ENCODE results near the gene PCNX4. TPM values are rescaled to one million over a fixed set of nuclear protein-coding genes. Genes with fewer than 3 reads are reported as not detected.

PCNX4 gene
- total RNA-seq, 1 experiment from 2014 or later: 48.4 TPM

GRCh38 chr14:60051721-60052221 lies 40.0 kb upstream of the PCNX4 start:
- ATAC-seq: no peak
- Histone ChIP-seq H3K27me3 (ENCODE audit: insufficient read depth, low read length) (no peaks in the 10 kb centered on the region), H3K4me1 (ENCODE audit: control insufficient read depth in 1 of 2, insufficient read depth in 2 of 2, low read length in 2 of 2) (no peaks in the 10 kb centered on the region), H3K36me3 (ENCODE audit: control insufficient read depth in 1 of 2, insufficient read depth in 2 of 2, low read length in 2 of 2) (no peaks in the 10 kb centered on the region), H2AFZ (ENCODE audit: low read depth, low read length, poor library complexity, severe bottlenecking) (no peak overlapping the region), H3K9me3 (ENCODE audit: control insufficient read depth in 1 of 2, insufficient read depth in 1 of 2, low read depth in 1 of 2, low read length in 2 of 2) (no peaks in the 10 kb centered on the region), H3K4me3 (replicated peaks in 1 of 2; ENCODE audit: low read depth in 1 of 2, low read length in 2 of 2) (no peak overlapping the region), H3K9me2 (ENCODE audit: insufficient read depth) (no peaks in the 10 kb centered on the region), H3K27ac (ENCODE audit: low read depth, low read length) (no peak overlapping the region), H3K4me2 (ENCODE audit: low read length) (no peak overlapping the region), H3K9ac (ENCODE audit: low read length) (no peak overlapping the region), H3K79me2 (ENCODE audit: insufficient read depth, low read length) (no peaks in the 10 kb centered on the region), H4K20me1 (ENCODE audit: insufficient read depth) (no peaks in the 10 kb centered on the region)
- RAD21 ChIA-PET (ENCODE audit: low non-redundant PET in 1 of 2, low total read pairs in 2 of 2, uncharacterized antibody in 2 of 2, unreplicated experiment in 2 of 2): no interaction called here
- no peak for DNase-seq (ENCODE audit: low read depth, low spot score)
- intact Hi-C loops (cut with micrococcal nuclease): no loop called here
- POLR2A ChIA-PET: no interaction called here
- CTCF ChIA-PET: no interaction called here
- TF ChIP-seq ELF1 (IDR thresholded peaks at IDR 0.05; ENCODE audit: borderline replicate concordance, low read depth): no peak
- no peak for TF ChIP-seq EZH2 (IDR thresholded peaks at IDR 0.05)
- no peak for TF ChIP-seq POLR2AphosphoS5 (IDR thresholded peaks at IDR 0.05; ENCODE audit: low read depth, low read length)
- no TSS peak for BruUV-seq (replicated peaks)

- Histone ChIP-seq H3K4me3 (replicated peaks in 1 of 2; ENCODE audit: low read depth in 1 of 2, low read length in 2 of 2) (no peak overlapping the region), H2AFZ (ENCODE audit: low read depth, low read length, poor library complexity, severe bottlenecking) (no peak overlapping the region), H3K36me3 (ENCODE audit: control insufficient read depth in 1 of 2, insufficient read depth in 2 of 2, low read length in 2 of 2) (no peaks in the 10 kb centered on the region), H4K20me1 (ENCODE audit: insufficient read depth) (no peaks in the 10 kb centered on the region), H3K27me3 (ENCODE audit: insufficient read depth, low read length) (no peaks in the 10 kb centered on the region), H3K9ac (ENCODE audit: low read length) (no peak overlapping the region), H3K79me2 (ENCODE audit: insufficient read depth, low read length) (no peaks in the 10 kb centered on the region), H3K27ac (ENCODE audit: low read depth, low read length) (no peak overlapping the region), H3K9me2 (ENCODE audit: insufficient read depth) (no peaks in the 10 kb centered on the region), H3K4me2 (ENCODE audit: low read length) (no peak overlapping the region), H3K9me3 (ENCODE audit: control insufficient read depth in 1 of 2, insufficient read depth in 1 of 2, low read depth in 1 of 2, low read length in 2 of 2) (no peaks in the 10 kb centered on the region), H3K4me1 (ENCODE audit: control insufficient read depth in 1 of 2, insufficient read depth in 2 of 2, low read length in 2 of 2) (peaks cover 4 to 10% of the 10 kb centered on the region in 2 experiments; a peak in 2 of 4 replicates)
- RAD21 ChIA-PET (ENCODE audit: low non-redundant PET in 1 of 2, low total read pairs in 2 of 2, uncharacterized antibody in 2 of 2, unreplicated experiment in 2 of 2): no interaction called here
- CTCF ChIA-PET: no interaction called here
- intact Hi-C loops (cut with micrococcal nuclease): no loop called here
- BruUV-seq (replicated peaks): no TSS peak
- DNase-seq (ENCODE audit: low read depth, low spot score): no peak
- TF ChIP-seq ZFX (IDR thresholded peaks at IDR 0.05) (no peak), CEBPB (IDR thresholded peaks at IDR 0.05; ENCODE audit: low read depth) (no peak), SRF (IDR thresholded peaks at IDR 0.05; ENCODE audit: low read depth) (no peak), EZH2phosphoT487 (IDR thresholded peaks at IDR 0.05; ENCODE audit: borderline replicate concordance) (no peak), ATF3 (IDR thresholded peaks at IDR 0.05) (no peak), RAD21 (IDR thresholded peaks at IDR 0.05; ENCODE audit: low read depth) (no peak), JUND (IDR thresholded peaks at IDR 0.05) (no peak), POLR2AphosphoS5 (IDR thresholded peaks at IDR 0.05; ENCODE audit: low read depth, low read length) (no peak), SIN3A (IDR thresholded peaks at IDR 0.05; ENCODE audit: low read depth) (no peak), CBX3 (IDR thresholded peaks at IDR 0.05; ENCODE audit: low read depth) (no peak), FOSL1 (IDR thresholded peaks at IDR 0.05; ENCODE audit: low read depth) (no peak), TCF7L2 (IDR thresholded peaks at IDR 0.05; ENCODE audit: borderline replicate concordance, extremely low read depth, insufficient read depth, insufficient read length) (no peak)
- TF ChIP-seq, protein P1, sequence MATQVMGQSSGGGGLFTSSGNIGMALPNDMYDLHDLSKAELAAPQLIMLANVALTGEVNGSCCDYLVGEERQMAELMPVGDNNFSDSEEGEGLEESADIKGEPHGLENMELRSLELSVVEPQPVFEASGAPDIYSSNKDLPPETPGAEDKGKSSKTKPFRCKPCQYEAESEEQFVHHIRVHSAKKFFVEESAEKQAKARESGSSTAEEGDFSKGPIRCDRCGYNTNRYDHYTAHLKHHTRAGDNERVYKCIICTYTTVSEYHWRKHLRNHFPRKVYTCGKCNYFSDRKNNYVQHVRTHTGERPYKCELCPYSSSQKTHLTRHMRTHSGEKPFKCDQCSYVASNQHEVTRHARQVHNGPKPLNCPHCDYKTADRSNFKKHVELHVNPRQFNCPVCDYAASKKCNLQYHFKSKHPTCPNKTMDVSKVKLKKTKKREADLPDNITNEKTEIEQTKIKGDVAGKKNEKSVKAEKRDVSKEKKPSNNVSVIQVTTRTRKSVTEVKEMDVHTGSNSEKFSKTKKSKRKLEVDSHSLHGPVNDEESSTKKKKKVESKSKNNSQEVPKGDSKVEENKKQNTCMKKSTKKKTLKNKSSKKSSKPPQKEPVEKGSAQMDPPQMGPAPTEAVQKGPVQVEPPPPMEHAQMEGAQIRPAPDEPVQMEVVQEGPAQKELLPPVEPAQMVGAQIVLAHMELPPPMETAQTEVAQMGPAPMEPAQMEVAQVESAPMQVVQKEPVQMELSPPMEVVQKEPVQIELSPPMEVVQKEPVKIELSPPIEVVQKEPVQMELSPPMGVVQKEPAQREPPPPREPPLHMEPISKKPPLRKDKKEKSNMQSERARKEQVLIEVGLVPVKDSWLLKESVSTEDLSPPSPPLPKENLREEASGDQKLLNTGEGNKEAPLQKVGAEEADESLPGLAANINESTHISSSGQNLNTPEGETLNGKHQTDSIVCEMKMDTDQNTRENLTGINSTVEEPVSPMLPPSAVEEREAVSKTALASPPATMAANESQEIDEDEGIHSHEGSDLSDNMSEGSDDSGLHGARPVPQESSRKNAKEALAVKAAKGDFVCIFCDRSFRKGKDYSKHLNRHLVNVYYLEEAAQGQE (IDR thresholded peaks at IDR 0.05; ENCODE audit: low read depth): no peak
- TF ChIP-seq, protein P2, sequence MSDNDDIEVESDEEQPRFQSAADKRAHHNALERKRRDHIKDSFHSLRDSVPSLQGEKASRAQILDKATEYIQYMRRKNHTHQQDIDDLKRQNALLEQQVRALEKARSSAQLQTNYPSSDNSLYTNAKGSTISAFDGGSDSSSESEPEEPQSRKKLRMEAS (IDR thresholded peaks at IDR 0.05): no peak
- TF ChIP-seq, protein P3, sequence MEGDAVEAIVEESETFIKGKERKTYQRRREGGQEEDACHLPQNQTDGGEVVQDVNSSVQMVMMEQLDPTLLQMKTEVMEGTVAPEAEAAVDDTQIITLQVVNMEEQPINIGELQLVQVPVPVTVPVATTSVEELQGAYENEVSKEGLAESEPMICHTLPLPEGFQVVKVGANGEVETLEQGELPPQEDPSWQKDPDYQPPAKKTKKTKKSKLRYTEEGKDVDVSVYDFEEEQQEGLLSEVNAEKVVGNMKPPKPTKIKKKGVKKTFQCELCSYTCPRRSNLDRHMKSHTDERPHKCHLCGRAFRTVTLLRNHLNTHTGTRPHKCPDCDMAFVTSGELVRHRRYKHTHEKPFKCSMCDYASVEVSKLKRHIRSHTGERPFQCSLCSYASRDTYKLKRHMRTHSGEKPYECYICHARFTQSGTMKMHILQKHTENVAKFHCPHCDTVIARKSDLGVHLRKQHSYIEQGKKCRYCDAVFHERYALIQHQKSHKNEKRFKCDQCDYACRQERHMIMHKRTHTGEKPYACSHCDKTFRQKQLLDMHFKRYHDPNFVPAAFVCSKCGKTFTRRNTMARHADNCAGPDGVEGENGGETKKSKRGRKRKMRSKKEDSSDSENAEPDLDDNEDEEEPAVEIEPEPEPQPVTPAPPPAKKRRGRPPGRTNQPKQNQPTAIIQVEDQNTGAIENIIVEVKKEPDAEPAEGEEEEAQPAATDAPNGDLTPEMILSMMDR (IDR thresholded peaks at IDR 0.05 in 2 of 3, conservative IDR thresholded peaks at IDR 0.05 in 1 of 3; ENCODE audit: borderline replicate concordance in 1 of 3, insufficient read depth in 1 of 3, low read depth in 2 of 3, low read length in 2 of 3): no peak
- POLR2A ChIA-PET: no interaction called here
- no peak for ATAC-seq
Measured at GRCh38 chr14:60058087-60058486, 33.6 kb upstream of the PCNX4 start.

All from HCT116 (cell line).